Activated CD4-positive, CD25-positive, alpha-beta regulatory T cell treated with anti-CD3 and anti-CD28 coated beads, Interleukin-2, amount 50 U/mL, for 72 hours (primary cell): Measurements from ENCODE around the gene KCNA10.

ENCODE experiments used
- DNase-seq: peaks from one replicate; pipeline ENCODE4 v3.0.0; 2021

Gene KCNA10

GRCh38 chr1:110494522-110495406 is 24.2 kb downstream of the KCNA10 start:
- DNase-seq, result no peak

- DNase-seq, result no peak
These were observed 24.9 kb downstream of the KCNA10 start for GRCh38 chr1:110494036-110494435.

- no peak for DNase-seq
These were observed 25.8 kb downstream of the KCNA10 start for GRCh38 chr1:110493059-110493699.

- DNase-seq, result no peak
These were observed 26.4 kb downstream of the KCNA10 start for GRCh38 chr1:110492573-110492972.

GRCh38 chr1:110490791-110491451 is 28.1 kb downstream of the KCNA10 start:
- DNase-seq, result no peak

- DNase-seq, result no peak
These were observed 28.9 kb downstream of the KCNA10 start for GRCh38 chr1:110489973-110490542.

- DNase-seq, result no peak
These were observed 29.6 kb downstream of the KCNA10 start for GRCh38 chr1:110489406-110489805.

- DNase-seq, result no peak
These were observed 30.1 kb downstream of the KCNA10 start for GRCh38 chr1:110488867-110489266.

- DNase-seq, result no peak
These were observed 30.8 kb downstream of the KCNA10 start for GRCh38 chr1:110488161-110488560.

- no peak for DNase-seq
These were observed 31.2 kb downstream of the KCNA10 start for GRCh38 chr1:110487726-110488125.

- no peak for DNase-seq
These were observed 33.2 kb downstream of the KCNA10 start for GRCh38 chr1:110485725-110486124.

GRCh38 chr1:110484801-110485200 is 34.2 kb downstream of the KCNA10 start:
- no peak for DNase-seq

- DNase-seq, result no peak
These were observed 35.7 kb downstream of the KCNA10 start for GRCh38 chr1:110483308-110483685.

GRCh38 chr1:110482662-110483307 is 36.2 kb downstream of the KCNA10 start:
- no peak for DNase-seq

GRCh38 chr1:110481968-110482623 is 36.9 kb downstream of the KCNA10 start:
- no peak for DNase-seq

GRCh38 chr1:110480356-110481096 is 38.4 kb downstream of the KCNA10 start:
- DNase-seq, result no peak

- no peak for DNase-seq
These were observed 40.1 kb downstream of the KCNA10 start for GRCh38 chr1:110478886-110479285.

GRCh38 chr1:110477967-110478640 is 40.9 kb downstream of the KCNA10 start:
- DNase-seq, result no peak

- DNase-seq, result no peak
These were observed 41.5 kb downstream of the KCNA10 start for GRCh38 chr1:110477445-110477957.

- no peak for DNase-seq
These were observed 41.9 kb downstream of the KCNA10 start for GRCh38 chr1:110477041-110477440.
